Measurements from ENCODE around the gene IFT122. TPM values are rescaled to one million over a fixed set of nuclear protein-coding genes. Genes with fewer than 3 reads are reported as not detected.
"Not testable (repeated sequence)": the region's sequence is repeated elsewhere in the genome, so short reads cannot be mapped to it uniquely, and the experiment has no call there.

Gene IFT122
- total and polyA plus RNA-seq, 2 donors (not counting 3 experiments of a cell fraction or from before 2014, with no cell fraction given) = 38.4 to 41.7 TPM

DNA sequence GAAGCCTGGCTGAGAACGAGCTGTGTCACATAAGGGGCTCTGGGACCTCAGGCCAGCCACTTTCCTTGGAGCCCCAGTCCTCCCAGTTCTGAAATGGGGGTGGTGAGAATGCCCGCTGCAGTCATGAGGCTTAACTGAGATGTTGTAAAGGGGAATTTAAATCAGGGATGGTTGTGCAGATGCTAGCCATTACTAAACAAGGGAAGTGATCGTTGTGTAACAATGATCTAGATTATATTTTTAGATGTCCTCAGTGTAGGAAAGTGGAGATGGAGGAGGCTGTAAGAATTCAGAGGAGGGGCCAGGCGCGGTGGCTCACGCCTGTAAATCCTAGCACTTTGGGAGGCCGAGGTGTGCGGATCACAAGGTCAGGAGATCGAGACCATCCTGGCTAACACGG is 49.2 kb downstream of the IFT122 start:
- H2AFZ ChIP-seq (ENCODE audit: low read depth, low read length); intact Hi-C loops (cut with micrococcal nuclease); H3K27me3 ChIP-seq (ENCODE audit: control insufficient read depth in 2 of 2, insufficient read depth in 2 of 2, low read length in 2 of 2); H3K4me3 ChIP-seq (replicated peaks in 1 of 3; ENCODE audit: insufficient read depth in 1 of 3, low read depth in 1 of 3, low read length in 3 of 3); DNase-seq (ENCODE audit: low read depth, low spot score); FAIRE-seq; H3K9me1 ChIP-seq (replicated peaks; ENCODE audit: control insufficient read depth, extremely low read depth, insufficient read depth, low read length); H4K20me1 ChIP-seq (replicated peaks; ENCODE audit: control insufficient read depth, extremely low read depth, insufficient read depth, low read length); H3K9ac ChIP-seq (replicated peaks; ENCODE audit: extremely low read depth, insufficient read depth, low read length); H3K36me3 ChIP-seq (ENCODE audit: control insufficient read depth in 2 of 2, extremely low read depth in 1 of 2, insufficient read depth in 2 of 2, low read length in 2 of 2); dilution Hi-C loops (cut with MboI; ENCODE audit: extremely low pct_ligation_motif_present, low sequenced_read_pairs); H3K79me2 ChIP-seq (ENCODE audit: control insufficient read depth, insufficient read depth, low read length); H3K9me3 ChIP-seq (replicated peaks; ENCODE audit: control insufficient read depth, insufficient read depth, low read length); BruUV-seq (replicated peaks); H3K27ac ChIP-seq (ENCODE audit: insufficient read depth, low read depth, low read length); POLR2A ChIA-PET; H3K4me2 ChIP-seq (ENCODE audit: insufficient read depth, low read length): not testable (repeated sequence)
- CTCF ChIA-PET = interaction anchor here (1.7 to 2.1 kb wide), 5 partner anchors 50 to 337 kb away, joined by 3 to 57 read pairs (median 44); partner anchors contain the start of gene PLXND1
- H3K4me1 ChIP-seq (ENCODE audit: control insufficient read depth, extremely low read depth, insufficient read depth, low read length) = peaks cover 15% of the 10 kb centered on the region

DNA sequence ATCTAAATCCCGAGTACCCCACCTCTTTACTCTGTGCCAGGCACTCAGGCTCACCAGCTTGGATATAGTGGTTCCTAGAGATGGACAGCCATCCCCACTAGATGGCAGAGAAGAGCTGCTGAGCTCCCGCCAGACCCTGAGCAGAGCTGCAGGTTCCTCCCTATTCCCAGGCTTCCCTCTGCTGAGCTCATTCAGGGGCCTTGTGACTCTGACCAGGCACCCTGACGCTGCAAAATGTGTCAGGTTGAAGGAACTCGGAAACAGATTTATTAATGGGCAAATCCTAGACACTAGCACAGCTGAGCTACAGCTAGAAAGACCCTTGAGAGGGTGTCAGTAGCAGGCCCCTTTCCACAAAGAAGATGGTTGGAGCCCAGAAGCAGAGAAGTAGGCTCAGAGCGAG is 50.2 kb downstream of the IFT122 start:
- Histone ChIP-seq H3K4me3 (replicated peaks in 1 of 3; ENCODE audit: insufficient read depth in 1 of 3, low read depth in 1 of 3, low read length in 3 of 3) (no peak overlapping the region), H3K27ac (ENCODE audit: insufficient read depth, low read depth, low read length) (peak overlapping the region; percentile 81), H3K4me1 (ENCODE audit: control insufficient read depth, extremely low read depth, insufficient read depth, low read length) (peaks cover 21% of the 10 kb centered on the region), H3K36me3 (ENCODE audit: control insufficient read depth in 2 of 2, extremely low read depth in 1 of 2, insufficient read depth in 2 of 2, low read length in 2 of 2) (peaks cover 0 to 4% of the 10 kb centered on the region in 2 experiments), H3K9ac (replicated peaks; ENCODE audit: extremely low read depth, insufficient read depth, low read length) (peak overlapping the region; percentile 41), H3K4me2 (ENCODE audit: insufficient read depth, low read length) (no peak overlapping the region), H3K27me3 (ENCODE audit: control insufficient read depth in 2 of 2, insufficient read depth in 2 of 2, low read length in 2 of 2) (no peaks in the 10 kb centered on the region), H3K9me1 (replicated peaks; ENCODE audit: control insufficient read depth, extremely low read depth, insufficient read depth, low read length) (no peaks in the 10 kb centered on the region), H4K20me1 (replicated peaks; ENCODE audit: control insufficient read depth, extremely low read depth, insufficient read depth, low read length) (no peaks in the 10 kb centered on the region), H3K79me2 (ENCODE audit: control insufficient read depth, insufficient read depth, low read length) (no peaks in the 10 kb centered on the region), H2AFZ (ENCODE audit: low read depth, low read length) (peak overlapping the region; percentile 4), H3K9me3 (replicated peaks; ENCODE audit: control insufficient read depth, insufficient read depth, low read length) (no peaks in the 10 kb centered on the region)
- BruUV-seq (replicated peaks) = no TSS peak
- ChIA-PET POLR2A (interaction anchor here (0.5 to 0.8 kb wide), 2 partner anchors 69 to 71 kb away, joined by 3 read pairs; no protein-coding TSS in a partner anchor), CTCF (interaction anchor here (0.6 to 3.8 kb wide), 69 partner anchors 10 to 608 kb away, joined by 3 to 80 read pairs (median 5); partner anchors contain the start of genes H1-8, IFT122, MBD4 and PLXND1)
- intact Hi-C loops (cut with micrococcal nuclease) = loop anchor here (1.0 to 5.0 kb wide), 9 partner anchors 71 to 444 kb away; partner anchors contain the start of gene TMCC1
- TF ChIP-seq CTCF (IDR thresholded peaks at IDR 0.05; ENCODE audit: extremely low read depth in 1 of 2, insufficient read depth in 1 of 2, low read depth in 1 of 2, low read length in 2 of 2) (peak; percentile 86 to 90), JUN (IDR thresholded peaks at IDR 0.05; ENCODE audit: borderline replicate concordance, insufficient read depth, insufficient read length, low read depth) (peak; percentile 43), POLR2A (IDR thresholded peaks at IDR 0.05; ENCODE audit: low read depth, low read length) (no peak), FOS (IDR thresholded peaks at IDR 0.05; ENCODE audit: borderline replicate concordance, insufficient read depth, low read length) (no peak), POLR2AphosphoS5 (IDR thresholded peaks at IDR 0.05; ENCODE audit: insufficient read depth, low read depth, low read length) (no peak), MYC (IDR thresholded peaks at IDR 0.05; ENCODE audit: low read depth, low read length) (no peak), GATA2 (IDR thresholded peaks at IDR 0.05; ENCODE audit: insufficient read depth, insufficient read length, low read depth, low read length) (no peak), EZH2 (IDR thresholded peaks at IDR 0.05; ENCODE audit: borderline replicate concordance, low read depth, low read length, severe bottlenecking) (no peak)
- TF ChIP-seq, protein P1, sequence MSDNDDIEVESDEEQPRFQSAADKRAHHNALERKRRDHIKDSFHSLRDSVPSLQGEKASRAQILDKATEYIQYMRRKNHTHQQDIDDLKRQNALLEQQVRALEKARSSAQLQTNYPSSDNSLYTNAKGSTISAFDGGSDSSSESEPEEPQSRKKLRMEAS (IDR thresholded peaks at IDR 0.05; ENCODE audit: insufficient read depth, insufficient read length) = no peak
- dilution Hi-C loops (cut with MboI; ENCODE audit: extremely low pct_ligation_motif_present, low sequenced_read_pairs) = no loop called here
- FAIRE-seq (peak; percentile 99), DNase-seq (ENCODE audit: low read depth, low spot score) (peak; percentile 90)

All from endothelial cell of umbilical vein (primary cell).